OCI-LY3 (cell line): Measurements from ENCODE around the gene RPS18.

Source experiments
- H2AFZ ChIP-seq: fragments of 200-600, 300-600 bp; shearing (Covaris generic); 2 replicates; pipeline ENCODE4 v1.6.0; 2014; ENCODE audit warnings: antibody characterized with exemption, low read depth, low read length
- H3K27ac ChIP-seq: fragments of 200-600, 300-600 bp; sonication (generic); 2 replicates; pipeline ENCODE4 v1.5.1; 2014; ENCODE audit warnings: mild to moderate bottlenecking, low read length, moderate library complexity, mixed read lengths
- H3K27me3 ChIP-seq: fragments of 200-600, 300-600 bp; sonication (generic); 2 replicates; pipeline ENCODE4 v1.6.1; 2014; ENCODE audit warnings: low read depth, low read length, mixed read lengths
- H3K36me3 ChIP-seq: fragments of 200-600, 300-600 bp; sonication (generic); replicated peaks from 2 replicates; pipeline ENCODE3; 2014; ENCODE audit warnings: low read depth, low read length, mixed read lengths
- H3K4me1 ChIP-seq: fragments of 300-600, 200-600 bp; sonication (generic); 2 replicates; pipeline ENCODE4 v1.6.1; 2014; ENCODE audit warnings: low read length, mixed read lengths
- H3K4me2 ChIP-seq: fragments of 200-600, 300-600 bp; sonication (generic); 2 replicates; pipeline ENCODE4 v1.6.1; 2014; ENCODE audit warnings: low read length, mixed read lengths
- H3K4me3 ChIP-seq: fragments of 300-600, 200-600 bp; sonication (generic); 2 replicates; pipeline ENCODE4 v1.5.1; 2014; ENCODE audit warnings: antibody characterized with exemption, mild to moderate bottlenecking, low read length, moderate library complexity
- H3K79me2 ChIP-seq: fragments of 300-600, 200-600 bp; shearing (Covaris generic); 2 replicates; pipeline ENCODE4 v1.6.1; 2014; ENCODE audit warnings: mild to moderate bottlenecking, low read length, mixed read lengths
- H3K9ac ChIP-seq: fragments of 300-600, 200-600 bp; shearing (Covaris generic); 2 replicates; pipeline ENCODE4 v1.6.0; 2014; ENCODE audit warnings: mild to moderate bottlenecking, low read length, moderate library complexity
- H3K9me3 ChIP-seq: fragments of 200-600, 300-600 bp; shearing (Covaris generic); 2 replicates; pipeline ENCODE4 v1.6.1; 2014; ENCODE audit warnings: low read length, mixed read lengths; ENCODE audit not compliant: insufficient read depth
- H4K20me1 ChIP-seq: fragments of 200-600, 300-600 bp; sonication (generic); 2 replicates; pipeline ENCODE4 v1.6.1; 2016; ENCODE audit warnings: low read length, mixed read lengths; ENCODE audit not compliant: insufficient read depth
- EZH2phosphoT487 ChIP-seq: fragments of 200-600 bp; shearing (Covaris generic); IDR thresholded peaks from 2 replicates; pipeline ENCODE4 v1.6.1; 2018; ENCODE audit warnings: antibody characterized with exemption, mixed run types, low read depth
- TF ChIP-seq, protein P1 (sequence below): fragments of 200-600, 300-600 bp; sonication (generic); IDR thresholded peaks from 2 replicates; pipeline ENCODE4 v1.5.1; 2014; ENCODE audit warnings: antibody characterized with exemption, low read length, low read depth

The RPS18 gene

DNA sequence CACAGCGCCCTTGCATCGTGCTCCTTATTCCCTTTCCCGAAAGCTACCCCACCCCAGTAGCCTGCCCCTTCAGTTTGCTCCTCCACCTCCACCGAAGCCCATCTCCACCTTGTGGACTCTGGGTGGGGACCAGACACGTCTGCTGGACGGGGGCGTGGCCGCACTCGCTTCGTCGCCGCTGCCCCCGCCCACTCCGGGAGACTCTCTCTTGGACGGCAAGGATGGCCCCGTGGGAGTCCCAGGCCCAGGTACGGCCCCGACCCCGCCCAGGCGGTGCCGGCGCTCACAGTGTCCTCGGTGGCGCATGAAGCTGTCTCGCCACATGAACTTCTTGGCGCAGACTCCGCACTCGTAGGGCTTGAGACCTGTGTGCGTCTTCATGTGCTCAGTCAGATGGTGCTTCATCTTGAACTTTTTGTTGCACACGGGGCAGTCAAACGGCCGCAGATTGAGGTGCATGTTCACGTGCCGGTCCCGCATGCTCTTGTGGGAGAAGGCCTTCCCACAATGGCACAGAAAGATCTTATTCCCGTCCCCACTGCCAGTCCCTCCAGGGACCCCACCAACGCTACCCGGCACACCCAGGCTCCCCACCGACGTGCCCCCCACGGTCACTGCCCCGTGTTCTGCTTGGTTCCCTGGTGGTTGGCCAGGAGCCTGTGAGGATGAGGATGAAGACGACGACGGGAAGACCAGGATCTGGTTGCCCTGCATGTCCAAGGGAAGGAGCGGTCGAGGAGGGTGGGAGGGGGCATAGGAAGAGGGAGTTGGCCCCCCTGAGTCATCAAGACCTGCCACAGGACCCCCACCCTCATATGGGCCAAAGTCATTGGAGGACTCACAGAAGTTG, 43.3 kb downstream of the RPS18 start:
- Histone ChIP-seq H4K20me1 (peaks cover 12% of the 10 kb centered on the region), H3K4me1 (peaks cover 39% of the 10 kb centered on the region), H3K4me3 (peak overlapping the region; percentile 95), H3K79me2 (peaks cover 49% of the 10 kb centered on the region), H3K4me2 (peak overlapping the region; percentile 96), H3K9ac (peak overlapping the region; percentile 88), H2AFZ (no peak overlapping the region), H3K36me3 (peaks cover 33% of the 10 kb centered on the region), H3K9me3 (no peaks in the 10 kb centered on the region), H3K27ac (peak overlapping the region; percentile 98), H3K27me3 (no peaks in the 10 kb centered on the region)
- TF ChIP-seq EZH2phosphoT487 = no peak
- TF ChIP-seq, protein P1, sequence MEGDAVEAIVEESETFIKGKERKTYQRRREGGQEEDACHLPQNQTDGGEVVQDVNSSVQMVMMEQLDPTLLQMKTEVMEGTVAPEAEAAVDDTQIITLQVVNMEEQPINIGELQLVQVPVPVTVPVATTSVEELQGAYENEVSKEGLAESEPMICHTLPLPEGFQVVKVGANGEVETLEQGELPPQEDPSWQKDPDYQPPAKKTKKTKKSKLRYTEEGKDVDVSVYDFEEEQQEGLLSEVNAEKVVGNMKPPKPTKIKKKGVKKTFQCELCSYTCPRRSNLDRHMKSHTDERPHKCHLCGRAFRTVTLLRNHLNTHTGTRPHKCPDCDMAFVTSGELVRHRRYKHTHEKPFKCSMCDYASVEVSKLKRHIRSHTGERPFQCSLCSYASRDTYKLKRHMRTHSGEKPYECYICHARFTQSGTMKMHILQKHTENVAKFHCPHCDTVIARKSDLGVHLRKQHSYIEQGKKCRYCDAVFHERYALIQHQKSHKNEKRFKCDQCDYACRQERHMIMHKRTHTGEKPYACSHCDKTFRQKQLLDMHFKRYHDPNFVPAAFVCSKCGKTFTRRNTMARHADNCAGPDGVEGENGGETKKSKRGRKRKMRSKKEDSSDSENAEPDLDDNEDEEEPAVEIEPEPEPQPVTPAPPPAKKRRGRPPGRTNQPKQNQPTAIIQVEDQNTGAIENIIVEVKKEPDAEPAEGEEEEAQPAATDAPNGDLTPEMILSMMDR = no peak

- Histone ChIP-seq H2AFZ (no peak overlapping the region), H3K79me2 (peaks cover 49% of the 10 kb centered on the region), H3K4me3 (no peak overlapping the region), H3K4me1 (peaks cover 39% of the 10 kb centered on the region), H3K27me3 (no peaks in the 10 kb centered on the region), H3K36me3 (peaks cover 41% of the 10 kb centered on the region), H3K27ac (no peak overlapping the region), H3K9ac (no peak overlapping the region), H3K9me3 (no peaks in the 10 kb centered on the region), H3K4me2 (no peak overlapping the region), H4K20me1 (peaks cover 12% of the 10 kb centered on the region)
- TF ChIP-seq, protein P1 = no peak
- TF ChIP-seq EZH2phosphoT487 = no peak
These were observed 44.1 kb downstream of the RPS18 start for GRCh38 chr6:33315793-33316602.

- Histone ChIP-seq H3K4me3 (peak overlapping the region; percentile 91), H3K4me1 (peaks cover 41% of the 10 kb centered on the region), H2AFZ (no peak overlapping the region)
These were observed 44.9 kb downstream of the RPS18 start for GRCh38 chr6:33316603-33317418.

More at GRCh38 chr6:33316603-33317418, 44.9 kb downstream of the RPS18 start:
- H3K27ac ChIP-seq = no peak overlapping the region
- no peaks in the 10 kb centered on the region for H3K27me3 ChIP-seq
- TF ChIP-seq, protein P1 = no peak
- TF ChIP-seq EZH2phosphoT487 = no peak
- peaks cover 49% of the 10 kb centered on the region for H3K79me2 ChIP-seq
- peaks cover 43% of the 10 kb centered on the region for H3K36me3 ChIP-seq
- peak overlapping the region; percentile 66 for H3K4me2 ChIP-seq
- no peaks in the 10 kb centered on the region for H3K9me3 ChIP-seq
- no peak overlapping the region for H3K9ac ChIP-seq
- peaks cover 9% of the 10 kb centered on the region for H4K20me1 ChIP-seq
